Liver (tissue), 3 donors: ENCODE data around the gene HNRNPH3.

ENCODE experiments used
- CTCF ChIP-seq: fragments of 150-350 bp; IDR thresholded peaks from 2 replicates; pipeline ENCODE4 v1.5.1; 2017; ENCODE audit warnings: improper control_type of control experiment, low read depth, low read length; ENCODE audit not compliant: missing input control
- EGR1 ChIP-seq, 2 donors: IDR thresholded peaks; 2 replicates each; pipeline ENCODE4 v1.6.1; 2016 to 2018; ENCODE audit warnings: antibody characterized with exemption in 2 of 2, low read depth in 2 of 2
- HNF4A ChIP-seq, 2 donors: conservative IDR thresholded peaks; 2 replicates each; pipeline ENCODE4 v1.6.1; 2016; ENCODE audit warnings: antibody characterized with exemption in 2 of 2, mild to moderate bottlenecking in 2 of 2
- JUND ChIP-seq, 2 donors: IDR thresholded peaks; 2 replicates each; pipeline ENCODE4 v1.6.1; 2016; ENCODE audit warnings: antibody characterized with exemption in 2 of 2
- MAX ChIP-seq: IDR thresholded peaks from 2 replicates; pipeline ENCODE4 v1.6.1; 2016; ENCODE audit warnings: antibody characterized with exemption
- REST ChIP-seq: IDR thresholded peaks from 2 replicates; pipeline ENCODE4 v1.6.1; 2016; ENCODE audit warnings: antibody characterized with exemption, mild to moderate bottlenecking
- RXRA ChIP-seq, 2 donors: IDR thresholded peaks; 2 replicates each; pipeline ENCODE4 v1.6.1; 2017 to 2018; ENCODE audit warnings: antibody characterized with exemption in 2 of 2, mild to moderate bottlenecking in 1 of 2
- YY1 ChIP-seq: IDR thresholded peaks from 2 replicates; pipeline ENCODE4 v1.6.1; 2016; ENCODE audit warnings: antibody characterized with exemption, mild to moderate bottlenecking
- donor health status: healthy.
- donor health status: healthy.

- TF ChIP-seq HNF4A (conservative IDR thresholded peaks at IDR 0.05) (peak in 1 of 2 donors; percentile 38), CTCF (no peak), MAX (no peak), EGR1 (IDR thresholded peaks at IDR 0.05; ENCODE audit: low read depth in 2 of 2) (no peak), REST (no peak), RXRA (IDR thresholded peaks at IDR 0.05) (peak; percentile 11 to 23), YY1 (peak; percentile 57), JUND (IDR thresholded peaks at IDR 0.05) (no peak)
Observed at GRCh38 chr10:68327889-68328786, 3.7 kb upstream of the HNRNPH3 start.
